GM19023 (cell line): ENCODE data around the gene DDX31.

Experiments
- ATAC-seq: cut with Tn5 transposase; IDR thresholded peaks from one replicate; pipeline ENCODE4 v1.9.1; 2021; ENCODE audit warnings: mild to moderate bottlenecking, moderate library complexity; ENCODE audit not compliant: unreplicated experiment

The DDX31 gene

DNA sequence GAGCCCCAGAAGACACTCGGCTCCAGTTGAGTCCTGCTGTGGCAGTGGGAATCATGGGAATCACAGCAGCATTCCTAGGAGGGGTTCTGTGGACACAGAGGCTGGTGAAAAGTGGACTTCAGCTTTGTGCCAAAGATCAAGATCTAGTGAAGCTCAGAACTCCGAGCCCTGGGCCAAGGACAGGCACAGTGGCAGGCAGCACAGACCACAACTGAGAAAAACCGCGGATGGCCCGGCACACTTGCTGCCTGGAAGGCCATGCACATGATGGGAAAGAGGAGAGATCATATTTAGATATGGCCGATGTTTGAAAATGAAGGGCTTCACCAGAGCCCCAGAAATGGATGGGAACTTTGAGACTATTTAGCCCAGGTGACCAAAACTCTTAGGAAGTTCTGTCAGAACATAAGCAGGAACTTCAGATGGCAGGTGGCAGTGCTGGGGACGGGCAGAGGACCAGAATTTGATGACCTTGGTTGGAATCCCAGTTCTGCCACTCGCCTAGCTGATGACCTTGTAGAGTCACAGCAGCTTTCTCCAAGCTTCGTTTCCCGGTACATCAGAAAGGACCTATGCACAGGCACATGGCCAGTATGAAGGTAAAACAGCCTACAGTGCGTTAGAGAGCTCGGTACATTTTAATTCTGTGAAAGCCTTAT lies 69.3 kb downstream of the DDX31 start:
- no peak for ATAC-seq

DNA sequence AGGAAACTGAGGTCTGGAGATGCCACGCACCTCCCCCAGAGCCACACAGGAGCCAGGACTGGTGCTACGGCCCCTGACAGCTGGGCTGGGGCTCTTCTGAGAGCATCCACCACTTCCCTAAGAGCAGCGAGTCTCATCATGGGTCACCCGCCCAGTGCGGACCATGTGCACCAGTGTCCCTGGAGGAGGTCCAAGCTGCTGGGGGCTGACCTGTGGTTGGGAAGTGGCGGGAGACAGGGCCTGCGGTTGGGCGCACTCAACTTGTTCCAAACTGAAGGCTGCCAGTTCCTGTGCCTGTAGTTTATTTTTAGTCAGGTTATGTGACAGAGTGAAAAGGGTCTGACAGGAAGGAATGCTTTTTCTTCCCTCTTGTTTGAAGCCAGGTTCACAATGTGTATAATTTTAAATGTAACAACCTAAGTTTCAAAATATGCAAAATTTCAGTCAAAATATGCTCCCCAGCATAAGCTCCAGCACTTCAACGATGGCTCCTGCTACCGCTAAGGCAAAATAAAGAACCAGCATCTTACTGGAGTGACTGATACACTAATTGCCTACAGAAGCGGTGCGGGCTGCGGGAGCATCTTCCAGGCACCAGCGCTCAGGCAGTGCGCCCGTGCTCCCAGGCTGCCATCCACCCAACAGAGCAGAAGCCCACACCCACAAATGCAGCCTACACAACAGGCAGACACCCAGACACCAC lies 72.6 kb downstream of the DDX31 start:
- no peak for ATAC-seq

DNA sequence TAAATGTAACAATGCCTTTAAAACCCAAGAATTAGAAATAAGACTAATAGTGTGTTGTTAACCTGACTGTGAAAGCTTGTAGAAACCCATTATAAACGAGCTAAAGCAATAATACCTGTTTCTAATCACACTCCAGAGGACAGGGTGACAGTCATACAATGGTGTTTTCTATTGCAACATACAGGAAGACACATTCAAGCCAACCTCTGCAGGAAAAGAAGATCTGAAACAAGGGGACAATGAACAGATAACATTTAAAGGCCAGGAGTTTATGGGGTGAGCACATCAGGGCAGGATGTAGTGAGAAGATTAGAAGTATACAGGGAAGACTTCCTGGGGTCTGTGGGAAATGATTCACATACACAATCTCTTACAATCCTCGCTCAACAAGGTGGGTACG lies 73.6 kb downstream of the DDX31 start:
- no peak for ATAC-seq

DNA sequence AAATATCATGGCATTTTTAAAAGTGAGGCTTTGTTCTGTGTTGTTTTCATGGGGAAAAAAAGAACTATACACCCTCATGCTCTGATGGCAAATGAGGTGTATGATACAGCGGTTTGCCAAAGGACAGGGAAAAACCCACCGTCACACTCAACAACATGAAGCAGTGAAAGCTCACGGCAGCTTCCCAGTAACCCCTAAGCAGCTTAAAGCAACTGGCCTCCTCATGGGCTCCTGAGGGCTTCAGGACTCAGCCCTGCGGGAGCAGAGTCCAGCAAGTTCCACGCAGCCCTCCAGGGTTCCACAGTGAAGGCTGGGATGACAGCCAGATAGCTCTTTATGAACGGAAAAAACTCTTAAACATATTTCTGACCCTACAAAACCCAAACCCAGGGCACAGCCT lies 74.5 kb downstream of the DDX31 start:
- no peak for ATAC-seq

DNA sequence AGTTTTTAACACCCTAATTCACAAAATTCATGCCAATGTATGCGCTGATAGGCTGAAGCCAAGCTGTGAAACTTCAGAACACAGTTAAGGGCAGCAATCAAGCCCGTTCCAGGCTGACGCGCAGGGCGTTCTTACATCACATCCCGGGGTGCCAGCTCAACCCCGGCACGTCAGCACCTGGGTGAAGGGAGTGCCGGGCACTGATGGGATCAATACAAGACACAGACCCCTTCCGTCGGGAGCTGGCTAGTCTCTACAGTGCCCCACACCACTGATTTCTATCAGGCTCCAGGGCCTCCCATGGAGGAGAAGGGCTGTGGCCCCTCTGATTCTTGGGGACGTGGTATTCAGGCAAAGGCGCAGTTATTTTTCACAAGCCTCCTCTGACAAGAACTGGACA lies 75.4 kb downstream of the DDX31 start:
- ATAC-seq, result no peak

DNA sequence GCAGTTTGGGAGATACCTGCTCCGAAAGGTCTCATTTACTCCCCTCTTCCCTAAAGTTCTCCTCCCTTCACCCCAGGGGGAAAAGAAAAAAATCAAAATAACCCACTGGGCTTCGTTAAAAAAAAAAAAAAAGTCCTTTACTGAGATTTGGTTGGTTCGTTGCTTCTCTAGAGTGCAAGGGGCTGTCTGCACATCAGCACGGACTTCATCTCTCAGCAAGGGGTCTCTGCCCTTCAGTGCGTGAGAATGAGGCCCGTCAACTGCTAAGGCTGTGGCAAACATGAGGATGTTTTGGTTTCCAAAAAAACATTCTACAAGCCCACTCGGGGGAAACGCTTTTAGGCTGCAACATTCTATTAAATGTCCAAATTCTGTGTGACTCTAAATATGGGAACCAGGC lies 77.3 kb downstream of the DDX31 start:
- ATAC-seq, result no peak

DNA sequence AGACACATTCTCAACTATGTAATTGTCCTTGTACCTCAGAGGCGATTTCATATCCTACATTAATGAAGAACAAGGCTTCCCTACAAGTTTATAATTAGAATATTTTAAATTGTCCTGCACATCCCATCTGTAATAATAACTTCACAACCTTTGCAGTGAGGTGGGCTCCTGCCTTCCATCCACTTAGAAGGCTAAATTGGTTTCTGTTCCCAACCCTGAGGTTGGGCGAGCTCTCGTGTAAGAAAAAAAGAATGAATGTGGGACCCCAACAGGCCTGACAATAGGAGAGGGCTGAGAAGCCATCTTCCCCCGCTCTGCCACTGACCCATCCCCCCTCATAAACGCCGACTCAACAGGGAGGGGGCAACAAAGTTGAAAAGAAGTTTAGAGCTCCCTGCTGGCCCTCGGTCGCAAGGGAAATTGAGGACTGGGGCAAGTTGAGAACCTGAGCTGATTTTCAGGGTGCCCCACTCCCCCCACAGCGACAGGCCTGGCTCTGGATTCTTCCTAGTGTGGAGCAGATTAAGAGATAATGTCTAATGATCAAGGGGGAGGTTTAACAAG lies 78.0 kb downstream of the DDX31 start:
- ATAC-seq, result no peak

DNA sequence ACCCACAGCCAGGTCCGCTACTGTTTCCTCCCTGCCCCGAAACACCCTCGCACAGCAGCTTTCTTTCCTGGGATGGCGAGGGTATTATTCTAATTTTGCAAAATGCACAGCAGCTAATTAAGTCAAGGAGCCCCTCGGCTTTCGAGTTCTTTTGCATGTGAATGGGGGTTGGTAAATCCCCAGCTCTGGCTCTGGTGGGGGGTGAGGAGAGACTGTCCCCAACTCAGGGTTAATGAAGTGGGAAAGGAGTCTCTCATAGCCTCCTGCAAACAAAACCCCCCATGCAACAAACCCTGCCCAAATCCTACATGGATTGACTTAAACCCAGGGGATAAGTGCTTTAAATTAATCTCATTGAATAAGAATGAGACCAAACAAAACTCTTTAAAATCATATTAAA lies 78.5 kb downstream of the DDX31 start:
- no peak for ATAC-seq

DNA sequence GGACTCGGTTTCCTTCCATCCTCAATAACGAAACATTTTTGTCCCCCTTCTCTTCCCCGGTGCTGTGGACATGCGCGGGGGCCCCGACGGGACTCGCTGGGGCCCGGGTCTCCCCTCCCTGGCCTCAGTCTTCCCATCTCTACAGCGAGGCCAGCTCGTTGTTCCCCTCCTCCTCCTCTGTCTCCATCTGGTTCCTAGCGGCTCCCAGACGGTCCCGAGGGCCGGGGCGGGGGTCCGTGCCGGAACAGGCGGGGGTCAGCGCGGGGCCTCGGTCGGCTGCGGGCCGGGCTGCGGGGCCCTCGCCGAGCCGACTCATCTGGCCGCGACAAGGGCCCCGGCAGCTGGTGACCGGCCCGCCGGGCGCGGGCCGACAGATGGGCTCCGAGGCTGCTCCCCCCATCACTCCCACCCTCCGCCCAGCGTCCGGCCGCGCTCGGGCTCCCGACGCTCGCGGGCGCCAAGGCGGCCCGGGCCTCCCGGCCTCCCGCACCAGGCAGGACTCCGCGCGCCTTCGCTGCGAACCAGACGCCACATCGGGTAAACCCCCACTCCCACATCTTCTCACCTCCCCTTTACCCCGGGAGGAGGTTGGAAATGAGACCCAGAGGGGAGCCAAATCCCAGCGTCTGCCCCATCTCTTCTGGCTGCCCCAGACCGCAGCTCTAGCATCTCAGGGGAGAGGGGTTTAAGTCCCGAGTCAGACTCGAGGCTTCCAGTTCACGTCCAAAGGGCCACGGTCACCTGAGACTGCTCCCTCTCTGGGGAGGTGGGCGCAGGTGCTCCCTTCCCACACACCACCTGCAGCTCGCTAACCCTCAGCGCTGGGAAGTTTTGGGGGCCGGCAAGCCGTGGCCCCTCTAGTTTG lies 79.2 kb downstream of the DDX31 start:
- ATAC-seq, result no peak

DNA sequence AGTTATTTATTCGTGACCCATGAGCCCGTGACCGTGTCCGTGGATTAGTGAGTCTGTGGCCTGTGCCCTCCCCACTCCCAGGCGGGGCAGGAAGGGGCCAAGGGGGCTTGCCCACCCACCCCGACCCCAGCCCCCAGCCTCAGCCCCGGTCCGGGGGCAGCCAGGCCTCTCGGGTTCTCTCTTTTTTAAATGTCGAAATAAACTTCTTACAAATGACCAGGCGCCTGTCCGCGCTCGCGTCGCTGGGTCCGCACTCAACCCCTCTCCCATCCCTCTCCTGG lies 79.8 kb downstream of the DDX31 start:
- no peak for ATAC-seq

DNA sequence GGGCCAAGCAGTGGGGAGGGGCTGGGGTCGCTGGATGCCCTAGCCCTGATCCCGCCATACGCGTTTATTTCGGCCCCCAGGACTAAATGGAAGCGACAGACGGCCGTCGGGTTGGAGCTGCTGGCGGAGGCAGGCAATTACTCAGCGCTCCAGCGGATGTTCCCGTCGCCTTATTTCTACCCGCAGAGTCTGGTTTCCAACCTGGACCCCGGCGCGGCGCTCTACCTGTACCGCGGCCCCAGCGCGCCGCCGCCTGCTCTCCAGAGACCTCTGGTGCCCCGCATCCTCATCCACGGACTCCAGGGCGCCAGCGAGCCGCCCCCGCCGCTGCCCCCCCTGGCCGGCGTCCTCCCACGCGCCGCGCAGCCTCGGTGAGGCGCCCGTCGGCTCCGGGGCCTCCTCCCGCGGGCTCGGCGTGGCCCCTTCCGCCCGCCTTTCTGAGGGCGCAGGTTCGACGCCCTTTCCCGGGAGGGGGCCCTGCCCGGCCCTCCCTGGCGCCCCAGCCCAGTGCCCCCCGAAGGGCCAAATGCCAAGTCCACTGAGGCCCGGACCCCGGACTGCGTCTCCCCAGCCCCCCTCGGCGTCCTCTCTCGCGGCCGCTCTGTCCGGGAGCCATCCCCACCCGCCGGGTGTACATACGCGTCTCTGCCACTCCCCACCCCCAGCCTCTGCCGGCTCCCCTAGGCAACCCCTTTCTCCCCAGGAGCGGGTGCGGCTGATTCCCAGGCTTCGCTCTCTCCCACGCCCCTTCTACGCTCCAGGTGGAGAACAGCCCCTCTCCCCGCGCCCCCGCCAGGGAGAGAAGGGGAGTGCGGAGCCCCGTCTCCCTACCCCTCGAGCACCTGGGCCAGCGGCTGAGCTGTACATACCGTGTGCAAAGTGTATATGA lies 80.4 kb downstream of the DDX31 start:
- ATAC-seq, result no peak

DNA sequence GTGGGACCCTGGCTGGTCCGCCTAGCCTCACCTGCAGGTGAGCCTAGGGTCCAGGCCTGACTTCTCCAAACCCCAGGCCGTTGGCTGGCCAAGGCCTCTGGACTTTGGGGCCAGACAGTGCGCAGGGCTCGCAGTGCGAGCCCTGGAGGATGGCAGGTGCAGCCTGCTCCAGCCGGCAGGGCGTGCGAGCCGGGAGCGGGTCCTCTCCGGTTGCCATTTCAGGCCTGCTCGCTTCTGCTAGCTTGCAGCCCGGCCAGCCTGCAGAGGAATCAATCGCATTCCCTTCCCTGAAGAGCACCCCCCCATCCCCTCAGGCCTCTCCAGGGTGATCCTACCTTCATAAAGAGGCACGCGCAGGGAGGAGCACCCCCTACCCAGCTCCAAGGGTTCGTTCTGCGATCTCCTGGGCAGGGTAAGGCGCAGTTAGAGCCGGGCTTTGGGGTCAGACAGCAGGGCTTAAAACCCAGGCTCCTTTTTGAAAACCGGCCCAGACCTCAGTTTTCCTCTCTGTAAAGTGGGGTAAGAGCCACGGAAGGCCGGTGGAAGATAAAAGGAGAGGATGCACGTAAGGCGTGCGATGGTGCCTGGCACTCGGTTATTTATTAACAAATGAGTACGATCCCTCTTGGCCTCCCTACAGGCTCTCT lies 81.2 kb downstream of the DDX31 start:
- no peak for ATAC-seq

DNA sequence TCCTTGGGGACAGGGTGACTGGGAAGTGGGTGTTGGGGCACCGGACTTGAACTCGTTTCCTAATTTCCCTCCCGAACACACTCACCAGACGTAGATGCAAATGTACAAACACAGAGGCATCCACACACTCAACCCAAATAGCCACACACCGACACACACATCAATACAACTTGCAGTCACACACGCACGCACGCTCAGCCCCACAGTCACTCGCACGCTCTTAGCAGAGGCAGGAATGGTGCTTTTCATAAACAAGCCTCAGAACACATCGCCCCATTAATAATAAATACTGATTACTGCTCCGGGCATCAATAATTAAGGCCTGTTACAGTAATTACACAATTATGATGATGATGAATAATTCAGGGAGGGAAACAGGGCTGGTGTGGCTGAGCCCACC lies 81.7 kb downstream of the DDX31 start:
- no peak for ATAC-seq

DNA sequence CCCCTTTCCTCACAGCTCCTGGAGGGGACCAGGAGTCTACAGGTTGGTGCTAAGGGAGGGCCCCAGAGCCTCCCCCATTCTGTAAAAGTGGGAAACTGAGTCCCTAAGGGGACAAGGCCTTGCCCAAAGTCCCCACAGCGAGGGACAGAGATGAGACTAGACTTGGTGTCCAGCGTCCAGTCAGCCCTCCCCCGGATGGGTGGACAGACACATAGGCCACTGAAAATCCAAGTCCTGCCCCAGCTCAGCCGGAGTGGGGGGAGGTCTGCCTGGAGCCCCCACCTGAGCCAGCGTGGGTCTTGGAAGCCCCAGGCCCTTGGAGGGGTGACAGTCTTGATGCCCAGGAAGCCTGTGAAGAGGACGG lies 82.2 kb downstream of the DDX31 start:
- no peak for ATAC-seq

DNA sequence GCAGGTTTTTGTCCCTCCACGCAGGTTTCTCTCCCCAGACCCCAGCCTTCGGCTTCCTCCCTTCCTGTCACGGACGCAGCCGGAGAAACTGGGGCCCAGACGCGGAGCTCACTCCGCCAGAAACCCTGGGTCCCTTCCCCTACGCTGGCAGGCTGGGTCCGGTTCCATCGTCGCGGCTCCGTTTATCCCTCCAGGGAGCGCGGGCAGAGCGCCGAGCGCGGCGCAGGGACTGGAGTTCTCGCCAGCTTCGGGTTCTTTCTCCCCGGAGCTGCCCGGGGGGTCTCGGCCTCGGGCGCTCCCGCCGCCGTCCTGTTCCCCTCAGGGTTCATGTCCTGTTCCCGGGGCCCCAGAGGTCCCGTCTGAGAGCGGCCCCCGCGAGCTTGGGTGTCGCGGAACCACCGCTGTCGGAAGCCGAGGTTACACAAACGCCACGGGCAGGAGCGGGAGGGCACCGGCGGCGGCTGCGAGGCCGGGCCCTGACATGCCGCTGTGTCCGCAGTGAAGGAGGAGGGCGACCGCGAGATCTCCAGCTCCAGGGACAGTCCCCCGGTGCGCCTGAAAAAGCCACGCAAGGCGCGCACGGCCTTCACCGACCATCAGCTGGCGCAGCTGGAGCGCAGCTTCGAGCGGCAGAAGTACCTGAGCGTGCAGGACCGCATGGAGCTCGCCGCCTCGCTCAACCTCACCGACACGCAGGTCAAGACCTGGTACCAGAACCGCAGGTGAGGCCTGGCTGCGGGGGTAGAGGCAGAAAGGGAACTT lies 82.8 kb downstream of the DDX31 start:
- ATAC-seq, result no peak

DNA sequence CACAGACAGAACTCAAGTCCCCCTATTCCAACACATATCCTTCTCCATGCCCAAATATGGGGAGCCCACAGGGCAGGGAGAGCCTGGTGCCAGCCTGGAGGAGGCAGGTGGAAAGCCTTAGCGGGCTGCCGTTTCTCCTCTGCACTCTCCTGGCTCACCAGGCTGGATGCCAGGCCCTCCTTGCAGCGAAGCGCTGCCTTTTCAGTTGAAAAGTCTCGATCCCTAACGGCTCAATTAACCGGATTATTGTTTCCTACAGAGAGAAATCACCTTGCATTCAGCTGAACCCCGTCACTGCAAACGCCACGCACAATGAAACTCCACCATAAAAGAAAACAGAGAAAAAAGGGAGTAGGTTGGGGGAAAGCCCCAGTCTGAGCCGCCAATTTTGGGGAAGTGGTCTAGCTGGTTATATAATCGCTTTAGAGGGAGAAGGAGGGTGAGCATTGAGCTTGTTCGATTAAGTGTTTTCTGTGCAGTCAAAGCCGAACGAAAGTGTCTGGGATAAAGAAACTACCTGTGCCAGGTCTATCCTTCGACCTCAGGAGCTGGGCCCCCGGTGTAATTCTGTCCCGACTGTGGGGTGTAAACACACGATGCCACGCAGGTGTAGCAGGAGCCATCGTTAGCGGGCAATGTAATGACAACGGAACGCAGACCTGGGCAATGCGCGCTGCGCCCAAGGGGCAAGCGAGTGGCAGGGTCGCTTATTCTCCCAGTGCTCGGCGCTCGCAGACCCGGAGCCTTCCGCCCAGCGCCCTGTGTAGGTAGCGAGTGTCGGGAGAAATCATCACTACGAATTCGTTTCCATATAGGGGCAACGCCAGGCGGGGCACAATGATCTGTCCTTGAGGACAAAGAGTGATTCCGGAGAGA lies 83.6 kb downstream of the DDX31 start:
- ATAC-seq, result no peak

DNA sequence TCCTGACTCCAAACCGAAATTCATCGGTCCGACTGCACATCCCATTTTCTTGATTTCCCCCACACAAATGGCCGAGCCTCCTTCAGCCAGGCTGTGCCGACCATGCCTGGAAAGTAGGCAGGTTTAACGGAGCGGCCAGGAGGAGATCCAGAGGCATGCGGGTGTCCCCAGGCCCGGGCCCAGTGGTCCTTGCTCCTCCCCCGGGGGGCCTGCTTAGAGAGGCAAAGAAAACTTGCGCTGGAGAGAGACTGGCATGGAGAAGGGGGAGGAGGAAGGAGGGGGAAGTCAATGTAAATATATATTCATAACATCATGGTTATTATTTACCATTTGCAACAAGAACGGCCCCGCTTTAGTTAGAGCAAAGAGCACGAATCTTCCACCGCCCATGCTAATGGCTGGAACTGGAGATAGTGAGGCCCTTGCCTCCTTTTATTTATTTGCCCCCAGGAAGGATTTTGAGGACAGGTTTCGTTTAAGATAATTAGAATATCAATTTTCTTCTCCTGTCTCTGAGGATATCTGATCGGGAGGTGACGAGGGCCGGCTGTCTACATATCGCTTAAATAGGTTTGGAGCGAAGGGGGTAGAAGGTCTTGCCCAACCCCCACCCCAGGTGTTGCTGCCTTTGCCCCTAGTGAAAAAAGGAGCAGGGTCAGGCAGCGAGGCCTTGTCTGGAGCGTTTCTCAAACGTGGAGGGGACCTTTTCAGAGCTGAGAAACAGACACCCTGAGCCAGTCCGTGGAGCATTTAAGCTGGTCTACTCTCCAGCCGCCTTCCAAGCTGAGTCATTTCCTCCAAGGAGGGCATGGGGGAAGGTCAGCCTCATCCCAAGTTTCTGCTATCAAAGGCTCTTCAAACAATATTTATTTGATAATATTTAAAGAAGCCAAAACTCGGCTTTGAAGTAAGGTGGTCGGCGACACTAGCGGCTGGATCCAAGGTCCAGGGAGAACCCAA lies 84.9 kb downstream of the DDX31 start:
- ATAC-seq, result no peak
